Measurements from ENCODE around the gene CHRM1. TPM values are rescaled to one million over a fixed set of nuclear protein-coding genes. Genes with fewer than 3 reads are reported as not detected.

CHRM1 gene
- total and polyA plus RNA-seq, 4 donors, result not detected

- Histone ChIP-seq H3K4me1 (ENCODE audit: control insufficient read depth in 1 of 2, insufficient read depth in 2 of 2, low read length in 2 of 2) (peaks cover 0 to 9% of the 10 kb centered on the region in 2 donors), H3K27ac (ENCODE audit: low read depth in 1 of 2, low read length in 2 of 2) (peak overlapping the region in 1 of 2 donors; percentile 47), H3K9me3 (ENCODE audit: control insufficient read depth, low read length) (no peaks in the 10 kb centered on the region), H3K36me3 (ENCODE audit: control insufficient read depth in 1 of 2, insufficient read depth in 2 of 2, low read length in 1 of 2) (peaks cover 0 to 14% of the 10 kb centered on the region in 2 donors), H3K27me3 (ENCODE audit: control insufficient read depth in 1 of 2, insufficient read depth in 2 of 2, low read length in 1 of 2) (no peaks in the 10 kb centered on the region), H3K4me3 (ENCODE audit: low read length in 2 of 2) (peak overlapping the region in 1 of 2 donors; percentile 53)
- ATAC-seq (ENCODE audit: low FRiP score) (no peak), DNase-seq (no peak)
- WGBS, 2 donors, result 26 to 35% methylated on average over 5 of the region's 5 CpGs
- intact Hi-C loops (cut with DNase I), result loop anchor here in 1 of 2 donors (5.0 to 10.0 kb wide), 2 partner anchors 96 to 752 kb away; partner anchors contain the start of gene TMEM179B
Measured at GRCh38 chr11:62882788-62883501, 38.2 kb downstream of the CHRM1 start.

DNA sequence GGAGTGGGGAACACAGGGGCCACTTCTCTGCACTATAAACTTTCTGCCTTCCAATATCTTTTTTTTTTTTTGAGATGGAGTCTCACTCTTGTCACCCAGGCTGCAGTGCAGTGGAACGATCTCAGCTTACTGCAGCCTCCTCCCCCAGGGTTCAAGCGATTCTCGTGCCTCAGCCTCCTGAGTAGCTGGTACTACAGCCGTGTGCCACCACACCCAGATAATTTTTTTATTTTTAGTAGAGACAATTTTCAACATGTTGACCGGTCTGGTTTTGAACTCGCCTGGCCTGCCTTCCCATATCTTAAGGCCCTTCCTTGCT, 38.8 kb downstream of the CHRM1 start:
- no peaks in the 10 kb centered on the region for H3K27me3 ChIP-seq (ENCODE audit: control insufficient read depth in 1 of 2, insufficient read depth in 2 of 2, low read length in 1 of 2)
- ATAC-seq (ENCODE audit: low FRiP score) (no peak), DNase-seq (no peak)
- peaks cover 0 to 14% of the 10 kb centered on the region in 2 donors for H3K36me3 ChIP-seq (ENCODE audit: control insufficient read depth in 1 of 2, insufficient read depth in 2 of 2, low read length in 1 of 2)
- 10 to 12% methylated on average over 6 of the region's 6 CpGs for WGBS, 2 donors
- H3K9me3 ChIP-seq (ENCODE audit: control insufficient read depth, low read length), result no peaks in the 10 kb centered on the region
- intact Hi-C loops (cut with DNase I), result loop anchor here in 1 of 2 donors (5.0 to 10.0 kb wide), 2 partner anchors 95 to 752 kb away; partner anchors contain the start of gene TMEM179B
- H3K4me1 ChIP-seq (ENCODE audit: control insufficient read depth in 1 of 2, insufficient read depth in 2 of 2, low read length in 2 of 2), result peaks cover 0 to 9% of the 10 kb centered on the region in 2 donors
- no peak overlapping the region for H3K27ac ChIP-seq (ENCODE audit: low read depth in 1 of 2, low read length in 2 of 2)
- H3K4me3 ChIP-seq (ENCODE audit: low read length in 2 of 2), result peak overlapping the region in 1 of 2 donors; percentile 53

DNA sequence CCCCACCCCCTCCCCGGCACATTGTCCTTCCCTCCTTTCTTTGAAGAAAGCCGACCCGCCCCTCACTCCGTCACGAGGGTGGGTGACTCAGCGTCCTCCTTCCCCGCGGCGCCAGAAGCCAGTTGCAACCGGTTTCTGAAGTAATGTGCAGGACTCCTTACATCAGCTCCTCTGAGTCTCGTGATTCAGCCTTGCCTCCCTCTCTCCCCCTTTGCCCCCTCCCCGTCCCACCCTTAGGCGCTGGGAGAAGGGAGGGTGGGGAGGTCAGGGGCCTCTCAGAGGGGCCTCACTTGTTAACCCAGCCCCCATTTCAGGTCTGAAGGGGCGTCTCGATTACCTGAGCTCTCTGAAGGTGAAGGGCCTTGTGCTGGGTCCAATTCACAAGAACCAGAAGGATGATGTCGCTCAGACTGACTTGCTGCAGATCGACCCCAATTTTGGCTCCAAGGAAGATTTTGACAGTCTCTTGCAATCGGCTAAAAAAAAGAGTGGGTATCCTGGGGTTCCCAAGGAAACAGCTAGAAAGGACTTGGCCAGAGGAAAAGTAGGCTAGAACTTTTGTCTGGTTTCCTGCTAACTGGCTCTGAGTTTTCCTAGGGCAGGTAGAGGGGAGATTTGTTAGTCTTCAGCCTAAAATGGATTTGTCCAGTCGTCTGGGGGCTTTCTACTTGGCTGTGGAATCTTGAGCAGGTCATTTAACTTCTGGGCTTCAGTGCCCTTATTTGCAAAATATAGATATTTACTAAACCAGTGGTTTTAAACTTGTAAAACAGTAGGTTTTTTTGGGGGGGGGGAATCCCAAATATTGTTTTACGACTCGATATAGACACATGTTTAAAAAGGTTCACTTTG, 39.4 kb downstream of the CHRM1 start:
- intact Hi-C loops (cut with DNase I), result loop anchor here in 1 of 2 donors (5.0 to 10.0 kb wide), 2 partner anchors 95 to 753 kb away; partner anchors contain the start of gene TMEM179B
- DNase-seq (peak; percentile 98), ATAC-seq (ENCODE audit: low FRiP score) (peak; percentile 91)
- Histone ChIP-seq H3K9me3 (ENCODE audit: control insufficient read depth, low read length) (no peaks in the 10 kb centered on the region), H3K36me3 (ENCODE audit: control insufficient read depth in 1 of 2, insufficient read depth in 2 of 2, low read length in 1 of 2) (peaks cover 0 to 12% of the 10 kb centered on the region in 2 donors), H3K4me1 (ENCODE audit: control insufficient read depth in 1 of 2, insufficient read depth in 2 of 2, low read length in 2 of 2) (peaks cover 0 to 9% of the 10 kb centered on the region in 2 donors), H3K4me3 (ENCODE audit: low read length in 2 of 2) (peak overlapping the region; percentile 53 to 90), H3K27me3 (ENCODE audit: control insufficient read depth in 1 of 2, insufficient read depth in 2 of 2, low read length in 1 of 2) (no peaks in the 10 kb centered on the region), H3K27ac (ENCODE audit: low read depth in 1 of 2, low read length in 2 of 2) (peak overlapping the region in 1 of 2 donors; percentile 88)
- 0 to 1% methylated on average over 21 of the region's 21 CpGs for WGBS, 2 donors

- ATAC-seq (ENCODE audit: low FRiP score), result peak; percentile 94
- H3K27ac ChIP-seq (ENCODE audit: low read depth in 1 of 2, low read length in 2 of 2), result peak within 1 kb of the TSS; percentile 68 to 98
- 0% methylated on average over 52 to 69 of the region's 69 CpGs for WGBS, 2 donors
- H3K36me3 ChIP-seq (ENCODE audit: control insufficient read depth in 1 of 2, insufficient read depth in 2 of 2, low read length in 1 of 2), result peaks cover 0 to 6% of the 10 kb centered on the region in 2 donors
- H3K27me3 ChIP-seq (ENCODE audit: control insufficient read depth in 1 of 2, insufficient read depth in 2 of 2, low read length in 1 of 2), result no peaks in the 10 kb centered on the region
- H3K9me3 ChIP-seq (ENCODE audit: control insufficient read depth, low read length), result no peaks in the 10 kb centered on the region
- DNase-seq, result peak; percentile 93 to 96
- intact Hi-C loops (cut with DNase I), result loop anchor here in 1 of 2 donors (1.0 to 10.0 kb wide), 3 partner anchors 40 to 754 kb away; partner anchors contain the start of gene TMEM179B
- peaks cover 0 to 9% of the 10 kb centered on the region in 2 donors for H3K4me1 ChIP-seq (ENCODE audit: control insufficient read depth in 1 of 2, insufficient read depth in 2 of 2, low read length in 2 of 2)
- H3K4me3 ChIP-seq (ENCODE audit: low read length in 2 of 2), result peak within 1 kb of the TSS; percentile 53 to 90
Measured at GRCh38 chr11:62880803-62881578, 40.2 kb downstream of the CHRM1 start, which contains the start of gene SLC3A2. Gene SLC3A2 (plus strand): TSS chr11:62880896. CDS start chr11:62881024, 128 bp downstream.

- Histone ChIP-seq H3K36me3 (ENCODE audit: control insufficient read depth in 1 of 2, insufficient read depth in 2 of 2, low read length in 1 of 2) (peaks cover 0 to 5% of the 10 kb centered on the region in 2 donors), H3K9me3 (ENCODE audit: control insufficient read depth, low read length) (no peaks in the 10 kb centered on the region), H3K27me3 (ENCODE audit: control insufficient read depth in 1 of 2, insufficient read depth in 2 of 2, low read length in 1 of 2) (no peaks in the 10 kb centered on the region), H3K4me3 (ENCODE audit: low read length in 2 of 2) (peak overlapping the region; percentile 53 to 90), H3K4me1 (ENCODE audit: control insufficient read depth in 1 of 2, insufficient read depth in 2 of 2, low read length in 2 of 2) (peaks cover 0 to 9% of the 10 kb centered on the region in 2 donors), H3K27ac (ENCODE audit: low read depth in 1 of 2, low read length in 2 of 2) (peak overlapping the region; percentile 20 to 98)
- DNase-seq, result peak; percentile 87 to 88
- intact Hi-C loops (cut with DNase I), result loop anchor here in 1 of 2 donors (1.0 to 10.0 kb wide), 3 partner anchors 39 to 754 kb away; partner anchors contain the start of gene TMEM179B
- WGBS, 2 donors, result 0 to 1% methylated on average over 16 of the region's 16 CpGs
- peak; percentile 47 for ATAC-seq (ENCODE audit: low FRiP score)
Measured at GRCh38 chr11:62880231-62880802, 40.8 kb downstream of the CHRM1 start.

GRCh38 chr11:62879235-62879978, 41.8 kb downstream of the CHRM1 start:
- peak overlapping the region; percentile 68 to 98 for H3K27ac ChIP-seq (ENCODE audit: low read depth in 1 of 2, low read length in 2 of 2)
- H3K9me3 ChIP-seq (ENCODE audit: control insufficient read depth, low read length), result no peaks in the 10 kb centered on the region
- no peak overlapping the region for H3K4me3 ChIP-seq (ENCODE audit: low read length in 2 of 2)
- H3K36me3 ChIP-seq (ENCODE audit: control insufficient read depth in 1 of 2, insufficient read depth in 2 of 2, low read length in 1 of 2), result peaks cover 0 to 2% of the 10 kb centered on the region in 2 donors
- DNase-seq (no peak), ATAC-seq (ENCODE audit: low FRiP score) (no peak)
- H3K27me3 ChIP-seq (ENCODE audit: control insufficient read depth in 1 of 2, insufficient read depth in 2 of 2, low read length in 1 of 2), result no peaks in the 10 kb centered on the region
- H3K4me1 ChIP-seq (ENCODE audit: control insufficient read depth in 1 of 2, insufficient read depth in 2 of 2, low read length in 2 of 2), result peaks cover 0 to 9% of the 10 kb centered on the region in 2 donors
- intact Hi-C loops (cut with DNase I), result no loop called here
- 21 to 22% methylated on average over 7 of the region's 7 CpGs for WGBS, 2 donors

GRCh38 chr11:62876712-62877111, 44.5 kb downstream of the CHRM1 start:
- peaks cover 0 to 3% of the 10 kb centered on the region in 2 donors for H3K4me1 ChIP-seq (ENCODE audit: control insufficient read depth in 1 of 2, insufficient read depth in 2 of 2, low read length in 2 of 2)
- ATAC-seq (ENCODE audit: low FRiP score), result no peak
- 93 to 94% methylated on average over 6 of the region's 6 CpGs for WGBS, 2 donors

More at GRCh38 chr11:62876712-62877111, 44.5 kb downstream of the CHRM1 start:
- intact Hi-C loops (cut with DNase I), result no loop called here
- no peaks in the 10 kb centered on the region for H3K9me3 ChIP-seq (ENCODE audit: control insufficient read depth, low read length)
- H3K36me3 ChIP-seq (ENCODE audit: control insufficient read depth in 1 of 2, insufficient read depth in 2 of 2, low read length in 1 of 2), result no peaks in the 10 kb centered on the region
- H3K4me3 ChIP-seq (ENCODE audit: low read length in 2 of 2), result no peak overlapping the region
- no peak overlapping the region for H3K27ac ChIP-seq (ENCODE audit: low read depth in 1 of 2, low read length in 2 of 2)
- H3K27me3 ChIP-seq (ENCODE audit: control insufficient read depth in 1 of 2, insufficient read depth in 2 of 2, low read length in 1 of 2), result no peaks in the 10 kb centered on the region
- no peak for DNase-seq

All from aorta (tissue), 5 donors.